Esophagus muscularis mucosa (tissue), 4 donors: ENCODE results near the gene DNAH2. TPM values are rescaled to one million over a fixed set of nuclear protein-coding genes. Genes with fewer than 3 reads are reported as not detected.

Experiments
- DNase-seq: peaks from one replicate; pipeline ENCODE4 v3.0.0-alpha.2; 2017; ENCODE audit errors: extremely low spot score
- H3K27ac ChIP-seq, 4 donors: fragments of 200-600 bp; sonication (generic); replicated peaks in 1 of 4; 1 replicate in 3 of 4; 2 replicates in 1 of 4; pipeline ENCODE4 v1.5.1; 2016 to 2019; ENCODE audit warnings: mild to moderate bottlenecking in 1 of 4
- H3K27me3 ChIP-seq, 4 donors: fragments of 200-600 bp; sonication (generic); one replicate each; pipeline versions ENCODE4 v1.5.1 to v1.6.0; 2016 to 2019
- H3K36me3 ChIP-seq, 4 donors: fragments of 200-600 bp; sonication (generic); one replicate each; pipeline ENCODE4 v1.5.1; 2016 to 2019
- H3K4me1 ChIP-seq, 4 donors: fragments of 200-600 bp; sonication (generic); one replicate each; pipeline ENCODE4 v1.5.1; 2016 to 2019
- H3K4me3 ChIP-seq, 4 donors: fragments of 200-600 bp; sonication (generic); 1 replicate in 2 of 4; 2 replicates in 2 of 4; pipeline ENCODE4 v1.5.1; 2016 to 2019; ENCODE audit warnings: mild to moderate bottlenecking in 4 of 4, moderate library complexity in 1 of 4
- H3K9me3 ChIP-seq, 4 donors: fragments of 200-600 bp; sonication (generic); 1 replicate in 3 of 4; 2 replicates in 1 of 4; pipeline ENCODE4 v1.5.1; 2016 to 2019
- CTCF ChIP-seq, 3 experiments: fragments of 200-600 bp in 2 of 3; fragments of 450-650 bp in 1 of 3; sonication (generic) in 2 of 3; IDR thresholded peaks; one replicate each; pipeline ENCODE4 v1.5.1; 2017 to 2019; ENCODE audit warnings: antibody characterized with exemption in 3 of 3, mild to moderate bottlenecking in 2 of 3, moderate library complexity in 1 of 3
- EP300 ChIP-seq: sonication (generic); formaldehyde crosslinking; IDR thresholded peaks from one replicate; pipeline ENCODE4 v1.6.1; 2017; ENCODE audit warnings: antibody characterized with exemption
- POLR2A ChIP-seq: fragments of 450-650 bp; IDR thresholded peaks from one replicate; pipeline ENCODE4 v1.6.1; 2017; ENCODE audit warnings: antibody characterized with exemption, moderate library complexity, mild to moderate bottlenecking, low read depth
- POLR2AphosphoS5 ChIP-seq, 2 donors: sonication (generic); formaldehyde crosslinking; IDR thresholded peaks; one replicate each; pipeline ENCODE4 v1.6.1; 2017; ENCODE audit warnings: antibody characterized with exemption in 2 of 2
- WGBS: methylation state at CpG from one replicate; pipeline ENCODE4 v1.1.5; 2018; 5-methylcytosine and 5-hydroxymethylcytosine counted together
- intact Hi-C: fragments of 100-400 bp; cut with DNase I; formaldehyde crosslinking; loops from one replicate; pipeline ENCODE4 v1.15.1; 2023
- total RNA-seq, 4 donors: library from RNA; depleted of rRNA; stranded (reverse); fragments of >200 nt; gene quantifications; one replicate each; pipeline versions ENCODE4 v1.1.0 to v1.2.1, GENCODE V29; 2016

Gene DNAH2
- total RNA-seq, 4 donors from 2014 or later: under 0.01 to 0.17 (median 0.06) TPM

GRCh38 chr17:7852919-7853690 lies 135.6 kb downstream of the DNAH2 start:
- intact Hi-C loops: no loop called here
- no peak overlapping the region for H3K27ac ChIP-seq

GRCh38 chr17:7853691-7854038 lies 136.1 kb downstream of the DNAH2 start:
- intact Hi-C loops: loop anchor here (2.0 kb wide), 1 partner anchor 31 kb away; no protein-coding TSS in a partner anchor
- Histone ChIP-seq H3K36me3 (peaks cover 37 to 52% (median 45%) of the 10 kb centered on the region in 4 donors), H3K27me3 (no peaks in the 10 kb centered on the region), H3K4me3 (peak overlapping the region in 2 of 4 donors; percentile 73 to 75), H3K4me1 (peaks cover 39 to 55% (median 49%) of the 10 kb centered on the region in 4 donors), H3K27ac (peak overlapping the region in 1 of 4 donors; percentile 95), H3K9me3 (no peaks in the 10 kb centered on the region)
- DNase-seq: no peak
- WGBS: 77% methylated on average over 21 of the region's 21 CpGs
- no peak for TF ChIP-seq POLR2A
- no peak for TF ChIP-seq CTCF (IDR thresholded peaks at IDR 0.05)
- no peak for TF ChIP-seq POLR2AphosphoS5 (IDR thresholded peaks at IDR 0.05)
- TF ChIP-seq EP300: no peak

More at GRCh38 chr17:7852919-7853690, 135.6 kb downstream of the DNAH2 start:
- H3K4me3 ChIP-seq: peak overlapping the region in 2 of 4 donors; percentile 73 to 75
- H3K4me1 ChIP-seq: peaks cover 34 to 49% (median 44%) of the 10 kb centered on the region in 4 donors
- no peaks in the 10 kb centered on the region for H3K27me3 ChIP-seq
- H3K9me3 ChIP-seq: no peaks in the 10 kb centered on the region
- H3K36me3 ChIP-seq: peaks cover 43 to 58% (median 51%) of the 10 kb centered on the region in 4 donors
- 84% methylated on average over 21 of the region's 51 CpGs for WGBS
- no peak for TF ChIP-seq CTCF (IDR thresholded peaks at IDR 0.05)
- no peak for TF ChIP-seq EP300
- TF ChIP-seq POLR2A: no peak
- TF ChIP-seq POLR2AphosphoS5 (IDR thresholded peaks at IDR 0.05): no peak
- no peak for DNase-seq

- Histone ChIP-seq H3K27me3 (no peaks in the 10 kb centered on the region), H3K9me3 (no peaks in the 10 kb centered on the region), H3K4me3 (peak overlapping the region; percentile 69 to 76 (median 74)), H3K36me3 (peaks cover 32 to 49% (median 42%) of the 10 kb centered on the region in 4 donors), H3K4me1 (peaks cover 45 to 61% (median 55%) of the 10 kb centered on the region in 4 donors), H3K27ac (peak overlapping the region; percentile 91 to 95 (median 94))
- WGBS: 74% methylated on average over 31 of the region's 31 CpGs
- DNase-seq: no peak
- no peak for TF ChIP-seq POLR2A
- no peak for TF ChIP-seq CTCF (IDR thresholded peaks at IDR 0.05)
- TF ChIP-seq POLR2AphosphoS5 (IDR thresholded peaks at IDR 0.05): no peak
- TF ChIP-seq EP300: no peak
- intact Hi-C loops: loop anchor here (2.0 kb wide), 1 partner anchor 31 kb away; no protein-coding TSS in a partner anchor
Measured at GRCh38 chr17:7854078-7854777, 136.7 kb downstream of the DNAH2 start.

GRCh38 chr17:7854851-7855659 lies 137.5 kb downstream of the DNAH2 start, which contains the start of gene TMEM88:
TMEM88 (plus strand) TSS chr17:7855066; CDS start chr17:7855075, 9 bp downstream.
- peaks cover 23 to 49% (median 40%) of the 10 kb centered on the region in 4 donors for H3K36me3 ChIP-seq

More at GRCh38 chr17:7854851-7855659, 137.5 kb downstream of the DNAH2 start, which contains the start of gene TMEM88:
- peak within 1 kb of the TSS; percentile 69 to 76 (median 74) for H3K4me3 ChIP-seq
- H3K27ac ChIP-seq: peak within 1 kb of the TSS; percentile 91 to 95 (median 94)
- DNase-seq: no peak
- H3K9me3 ChIP-seq: no peaks in the 10 kb centered on the region
- no peaks in the 10 kb centered on the region for H3K27me3 ChIP-seq
- intact Hi-C loops: loop anchor here (2.0 kb wide), 1 partner anchor 32 kb away; no protein-coding TSS in a partner anchor
- no peak for TF ChIP-seq EP300
- TF ChIP-seq POLR2AphosphoS5 (IDR thresholded peaks at IDR 0.05): no peak
- TF ChIP-seq POLR2A: no peak
- TF ChIP-seq CTCF (IDR thresholded peaks at IDR 0.05): no peak
- H3K4me1 ChIP-seq: peaks cover 45 to 66% (median 57%) of the 10 kb centered on the region in 4 donors
- 52% methylated on average over 51 of the region's 57 CpGs for WGBS
